H9 (cell line): ENCODE data around the gene SH3RF3. TPM values are rescaled to one million over a fixed set of nuclear protein-coding genes. Genes with fewer than 3 reads are reported as not detected.

ENCODE experiments used
- DNase-seq: peaks from one replicate; pipeline ENCODE4 v3.0.0-alpha.2; 2017
- H2AFZ ChIP-seq: one replicate; pipeline ENCODE4 v1.6.1; 2013; ENCODE audit warnings: mild to moderate bottlenecking, low read length, control low read depth, moderate library complexity
- H2AK5ac ChIP-seq: 2 replicates; pipeline ENCODE4 v1.6.1; 2013; ENCODE audit warnings: low read length, control low read depth, mixed read lengths; ENCODE audit not compliant: insufficient read length
- H2BK120ac ChIP-seq: one replicate; pipeline ENCODE4 v1.6.1; 2013; ENCODE audit warnings: low read depth, mild to moderate bottlenecking, low read length, control low read depth, inconsistent platforms; ENCODE audit not compliant: poor library complexity, severe bottlenecking
- H2BK12ac ChIP-seq: 2 replicates; pipeline ENCODE4 v1.6.1; 2013; ENCODE audit warnings: low read length, control low read depth, mixed read lengths, low read depth; ENCODE audit not compliant: insufficient read length
- H2BK15ac ChIP-seq: 2 replicates; pipeline ENCODE4 v1.6.1; 2013; ENCODE audit warnings: low read depth, low read length, control low read depth
- H2BK20ac ChIP-seq: one replicate; pipeline ENCODE4 v1.6.1; 2013; ENCODE audit warnings: low read depth, mild to moderate bottlenecking, low read length, control low read depth, inconsistent platforms; ENCODE audit not compliant: poor library complexity, severe bottlenecking
- H2BK5ac ChIP-seq: 2 replicates; pipeline ENCODE4 v1.6.1; 2013; ENCODE audit warnings: low read length, control low read depth, mixed read lengths; ENCODE audit not compliant: insufficient read length
- H3K14ac ChIP-seq: 2 replicates; pipeline ENCODE4 v1.6.1; 2013; ENCODE audit warnings: low read length, control low read depth; ENCODE audit not compliant: insufficient read depth
- H3K18ac ChIP-seq: 2 replicates; pipeline ENCODE4 v1.6.1; 2013; ENCODE audit warnings: low read depth, mild to moderate bottlenecking, mixed read lengths, low read length, control low read depth; ENCODE audit not compliant: insufficient read length
- H3K23ac ChIP-seq: 2 replicates; pipeline ENCODE4 v1.6.1; 2013; ENCODE audit warnings: low read length, control low read depth, mixed read lengths, low read depth; ENCODE audit not compliant: insufficient read length
- H3K23me2 ChIP-seq: 2 replicates; pipeline ENCODE4 v1.6.1; 2013; ENCODE audit warnings: low read depth, mild to moderate bottlenecking, mixed read lengths, low read length, control low read depth; ENCODE audit not compliant: insufficient read length, poor library complexity, severe bottlenecking
- H3K27ac ChIP-seq: 2 replicates; pipeline ENCODE4 v1.5.1; 2013; ENCODE audit warnings: low read length, control low read depth, mixed read lengths, low read depth; ENCODE audit not compliant: insufficient read length
- H3K27me3 ChIP-seq: 2 replicates; pipeline ENCODE4 v1.6.1; 2013; ENCODE audit warnings: low read length, control low read depth, inconsistent platforms; ENCODE audit not compliant: insufficient read depth
- H3K4ac ChIP-seq: 2 replicates; pipeline ENCODE4 v1.6.1; 2013; ENCODE audit warnings: low read depth, mild to moderate bottlenecking, control low read depth, inconsistent platforms, low read length, moderate library complexity
- H3K4me1 ChIP-seq: 2 replicates; pipeline ENCODE4 v1.6.1; 2013; ENCODE audit warnings: low read length, control low read depth, inconsistent platforms; ENCODE audit not compliant: insufficient read depth
- H3K4me2 ChIP-seq: 2 replicates; pipeline ENCODE4 v1.6.1; 2013; ENCODE audit warnings: low read length, control low read depth, mixed read lengths; ENCODE audit not compliant: insufficient read length, insufficient read depth
- H3K56ac ChIP-seq: 2 replicates; pipeline ENCODE4 v1.6.1; 2013; ENCODE audit warnings: low read depth, mild to moderate bottlenecking, mixed read lengths, low read length, control low read depth; ENCODE audit not compliant: insufficient read length
- H3K79me1 ChIP-seq: 2 replicates; pipeline ENCODE4 v1.6.1; 2013; ENCODE audit warnings: low read depth, mild to moderate bottlenecking, moderate library complexity, low read length, control low read depth, inconsistent platforms; ENCODE audit not compliant: insufficient read depth, poor library complexity, severe bottlenecking
- H3K79me2 ChIP-seq: 2 replicates; pipeline ENCODE4 v1.6.1; 2013; ENCODE audit warnings: low read length, control low read depth, inconsistent platforms; ENCODE audit not compliant: insufficient read depth
- H3K9ac ChIP-seq: 2 replicates; pipeline ENCODE4 v1.6.1; 2013; ENCODE audit warnings: low read length, control low read depth, mixed read lengths; ENCODE audit not compliant: insufficient read length; ENCODE audit errors: extremely low read depth
- H3K9me3 ChIP-seq: one replicate; pipeline ENCODE4 v1.6.1; 2013; ENCODE audit warnings: low read depth, low read length, inconsistent platforms; ENCODE audit not compliant: control insufficient read depth
- H3T11ph ChIP-seq: one replicate; pipeline ENCODE4 v1.6.1; 2013; ENCODE audit warnings: mild to moderate bottlenecking, low read length, control low read depth, inconsistent platforms
- H4K20me1 ChIP-seq: one replicate; pipeline ENCODE4 v1.6.1; 2013; ENCODE audit not compliant: control insufficient read depth, insufficient read length, insufficient read depth
- H4K5ac ChIP-seq: 2 replicates; pipeline ENCODE4 v1.6.1; 2013; ENCODE audit warnings: low read depth, mild to moderate bottlenecking, mixed read lengths, low read length, control low read depth; ENCODE audit not compliant: insufficient read length
- H4K8ac ChIP-seq: replicated peaks from 2 replicates; pipeline ENCODE4 v1.6.1; 2013; ENCODE audit warnings: low read length, control low read depth, mixed read lengths, low read depth; ENCODE audit not compliant: insufficient read length
- H4K91ac ChIP-seq: 2 replicates; pipeline ENCODE4 v1.6.1; 2013; ENCODE audit warnings: low read depth, mild to moderate bottlenecking, moderate library complexity, mixed read lengths, low read length, control low read depth; ENCODE audit not compliant: insufficient read length
- H3K27ac Mint-ChIP-seq, 3 experiments: 2 replicates in 2 of 3; 3 replicates in 1 of 3; pipeline ENCODE4 v1.8.0; 2020 to 2021; ENCODE audit warnings: mixed read lengths in 3 of 3, mild to moderate bottlenecking in 1 of 3, moderate library complexity in 1 of 3
- H3K27me3 Mint-ChIP-seq: 2 replicates; pipeline ENCODE4 v1.8.0; 2021; ENCODE audit warnings: low read depth, mild to moderate bottlenecking, moderate library complexity, mixed read lengths
- H3K36me3 Mint-ChIP-seq, 3 experiments: 2 replicates in 2 of 3; 3 replicates in 1 of 3; pipeline ENCODE4 v1.8.0; 2020 to 2021; ENCODE audit warnings: low read depth in 3 of 3, mixed read lengths in 3 of 3; ENCODE audit not compliant: insufficient read depth in 1 of 3
- H3K4me1 Mint-ChIP-seq, 2 experiments: 2 replicates each; pipeline ENCODE4 v1.8.0; 2020; ENCODE audit warnings: mixed read lengths in 2 of 2
- H3K4me3 Mint-ChIP-seq, 2 experiments: 2 replicates in 1 of 2; 3 replicates in 1 of 2; pipeline ENCODE4 v1.8.0; 2020 to 2021; ENCODE audit warnings: mild to moderate bottlenecking in 2 of 2, mixed read lengths in 2 of 2, moderate library complexity in 1 of 2
- H3K9me3 Mint-ChIP-seq, 2 experiments: 2 replicates in 1 of 2; 3 replicates in 1 of 2; pipeline ENCODE4 v1.8.0; 2020; ENCODE audit warnings: mild to moderate bottlenecking in 2 of 2, mixed read lengths in 2 of 2, moderate library complexity in 1 of 2
- CTCF ChIP-seq: fragments of 200-600 bp; sonication (generic); conservative IDR thresholded peaks from 3 replicates; pipeline ENCODE4 v1.8.0; 2021; ENCODE audit warnings: antibody characterized with exemption, mild to moderate bottlenecking
- WGBS: extraction: QIAGEN DNeasy Blood & Tissue Kit; methylation state at CpG from one replicate; pipeline ENCODE4 v1.1.7; 2013; ENCODE audit warnings: missing lambda C conversion rate, low lambda C conversion rate, mixed read lengths; ENCODE audit not compliant: insufficient read length; ENCODE audit errors: extremely low coverage; 5-methylcytosine and 5-hydroxymethylcytosine counted together
- total RNA-seq: library from RNA; stranded (reverse); gene quantifications from 2 replicates; pipeline ENCODE4 v1.2.1, GENCODE V29; 2021

Gene SH3RF3
- total RNA-seq, 1 experiment from 2014 or later: 0.46 TPM

GRCh38 chr2:109521233-109522062 is 392.4 kb downstream of the SH3RF3 start:
- DNase-seq: no peak
- no peaks in the 10 kb centered on the region for H3K9me3 ChIP-seq
- no peak for TF ChIP-seq CTCF
- H2AFZ ChIP-seq: no peak overlapping the region
- H3K14ac ChIP-seq: no peak overlapping the region
- H3K79me2 ChIP-seq: no peaks in the 10 kb centered on the region
- no peak overlapping the region for H3K9ac ChIP-seq
- H3K4me1 Mint-ChIP-seq: peaks cover 4% of the 10 kb centered on the region in 2 experiments; a peak in 2 of 4 replicates
- no peak overlapping the region for H3K23ac ChIP-seq
- no peak overlapping the region for H3K4me3 Mint-ChIP-seq
- H3K4me1 ChIP-seq: no peaks in the 10 kb centered on the region
- H2BK120ac ChIP-seq: no peak overlapping the region
- H4K8ac ChIP-seq: no peak overlapping the region
- H2BK20ac ChIP-seq: no peak overlapping the region
- H2AK5ac ChIP-seq: no peak overlapping the region
- H3K27ac ChIP-seq: no peak overlapping the region
- no peak overlapping the region for H3K18ac ChIP-seq
- peaks cover 2% of the 10 kb centered on the region; the same call in 1 of the 2 replicates for H3K27me3 Mint-ChIP-seq
- no peak overlapping the region for H4K5ac ChIP-seq
- H4K20me1 ChIP-seq: no peaks in the 10 kb centered on the region
- no peaks in the 10 kb centered on the region for H3K23me2 ChIP-seq
- no peak overlapping the region for H2BK5ac ChIP-seq
- no peak overlapping the region for H4K91ac ChIP-seq
- H3K27me3 ChIP-seq: no peaks in the 10 kb centered on the region
- H3K9me3 Mint-ChIP-seq: no peaks in the 10 kb centered on the region
- H3K36me3 Mint-ChIP-seq: no peaks in the 10 kb centered on the region
- H3K4me2 ChIP-seq: no peak overlapping the region
- H2BK12ac ChIP-seq: no peak overlapping the region
- H3K79me1 ChIP-seq: no peaks in the 10 kb centered on the region
- no peak overlapping the region for H3K4ac ChIP-seq
- no peak overlapping the region for H3K56ac ChIP-seq
- H2BK15ac ChIP-seq: no peak overlapping the region
- no peak overlapping the region for H3T11ph ChIP-seq
- no CpG with 5 or more reads among the region's 20 CpGs for WGBS
- H3K27ac Mint-ChIP-seq: no peak overlapping the region
